Type B pancreatic cell (in vitro differentiated cells): ENCODE data around the gene GLRA3. TPM values are rescaled to one million over a fixed set of nuclear protein-coding genes. Genes with fewer than 3 reads are reported as not detected.

Experiments used
- DNase-seq: peaks from one replicate; pipeline ENCODE4 v3.0.0; 2021; ENCODE audit warnings: mixed read lengths; ENCODE audit not compliant: unreplicated experiment; ENCODE audit errors: extremely low spot score
- H3K27ac Mint-ChIP-seq: 2 replicates; pipeline ENCODE4 v1.8.0; 2021; ENCODE audit warnings: mild to moderate bottlenecking, mixed read lengths
- H3K27me3 Mint-ChIP-seq: 2 replicates; pipeline ENCODE4 v1.8.0; 2021; ENCODE audit warnings: mixed read lengths
- H3K36me3 Mint-ChIP-seq: 2 replicates; pipeline ENCODE4 v1.8.0; 2021; ENCODE audit warnings: mixed read lengths
- H3K4me1 Mint-ChIP-seq: one replicate; pipeline ENCODE4 v1.8.0; 2021; ENCODE audit warnings: mixed read lengths; ENCODE audit not compliant: unreplicated experiment
- H3K4me3 Mint-ChIP-seq: 2 replicates; pipeline ENCODE4 v1.8.0; 2021; ENCODE audit warnings: mild to moderate bottlenecking, mixed read lengths
- H3K9me3 Mint-ChIP-seq: 2 replicates; pipeline ENCODE4 v1.8.0; 2021; ENCODE audit warnings: mixed read lengths
- total RNA-seq: library from RNA; stranded (reverse); gene quantifications from 2 replicates; pipeline ENCODE4 v1.2.1, GENCODE V29; 2021; ENCODE audit warnings: low replicate concordance
- TF ChIP-seq, protein P1 (sequence below): fragments of 200-600 bp; sonication (generic); conservative IDR thresholded peaks from 2 replicates; pipeline ENCODE4 v1.5.0; 2021; ENCODE audit warnings: antibody characterized with exemption, mild to moderate bottlenecking

Gene GLRA3
- total RNA-seq, 1 donor from 2014 or later, result 0.60 TPM

DNA sequence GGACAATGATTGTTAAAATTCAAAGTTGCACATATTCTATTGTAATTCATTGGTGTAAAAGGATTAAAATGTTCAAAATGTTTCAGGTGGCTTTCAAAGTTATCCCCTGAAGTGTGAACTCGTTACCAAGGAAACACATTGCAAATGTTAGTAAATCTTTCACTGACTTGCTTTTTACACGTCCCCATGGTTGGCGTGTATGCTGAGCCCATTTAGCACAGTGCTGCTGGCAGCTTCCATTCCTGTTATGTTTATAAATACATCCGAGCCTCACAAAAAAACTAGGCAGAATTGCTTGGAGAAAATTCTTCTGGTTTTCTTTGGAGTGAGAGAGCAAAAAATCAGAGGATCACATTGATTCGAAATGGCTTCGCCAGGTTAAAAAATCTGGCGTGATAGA lies 200.9 kb downstream of the GLRA3 start:
- no peak overlapping the region for H3K27ac Mint-ChIP-seq
- no peak overlapping the region for H3K4me3 Mint-ChIP-seq
- no peaks in the 10 kb centered on the region for H3K4me1 Mint-ChIP-seq
- no peaks in the 10 kb centered on the region for H3K36me3 Mint-ChIP-seq
- H3K9me3 Mint-ChIP-seq, result no peaks in the 10 kb centered on the region
- TF ChIP-seq, protein P1, sequence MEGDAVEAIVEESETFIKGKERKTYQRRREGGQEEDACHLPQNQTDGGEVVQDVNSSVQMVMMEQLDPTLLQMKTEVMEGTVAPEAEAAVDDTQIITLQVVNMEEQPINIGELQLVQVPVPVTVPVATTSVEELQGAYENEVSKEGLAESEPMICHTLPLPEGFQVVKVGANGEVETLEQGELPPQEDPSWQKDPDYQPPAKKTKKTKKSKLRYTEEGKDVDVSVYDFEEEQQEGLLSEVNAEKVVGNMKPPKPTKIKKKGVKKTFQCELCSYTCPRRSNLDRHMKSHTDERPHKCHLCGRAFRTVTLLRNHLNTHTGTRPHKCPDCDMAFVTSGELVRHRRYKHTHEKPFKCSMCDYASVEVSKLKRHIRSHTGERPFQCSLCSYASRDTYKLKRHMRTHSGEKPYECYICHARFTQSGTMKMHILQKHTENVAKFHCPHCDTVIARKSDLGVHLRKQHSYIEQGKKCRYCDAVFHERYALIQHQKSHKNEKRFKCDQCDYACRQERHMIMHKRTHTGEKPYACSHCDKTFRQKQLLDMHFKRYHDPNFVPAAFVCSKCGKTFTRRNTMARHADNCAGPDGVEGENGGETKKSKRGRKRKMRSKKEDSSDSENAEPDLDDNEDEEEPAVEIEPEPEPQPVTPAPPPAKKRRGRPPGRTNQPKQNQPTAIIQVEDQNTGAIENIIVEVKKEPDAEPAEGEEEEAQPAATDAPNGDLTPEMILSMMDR, result no peak
- H3K27me3 Mint-ChIP-seq, result no peaks in the 10 kb centered on the region
- DNase-seq, result no peak

DNA sequence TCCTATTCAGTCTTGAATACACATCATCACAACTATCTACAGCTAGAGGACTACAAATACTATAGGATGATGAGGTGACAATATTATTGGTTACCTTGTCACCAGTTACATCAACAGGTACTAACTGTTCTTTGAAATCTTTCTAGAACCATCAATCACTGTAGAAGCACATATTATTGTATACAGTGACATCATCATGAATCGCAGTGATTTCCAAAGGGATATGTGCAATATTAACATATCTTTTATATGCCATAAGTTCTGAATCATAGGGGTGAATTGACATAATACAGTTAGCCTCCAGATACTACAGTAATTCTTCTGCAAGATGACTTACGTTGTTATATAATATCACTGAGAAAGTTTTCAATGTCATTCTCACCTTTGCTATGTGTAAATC lies 201.6 kb downstream of the GLRA3 start:
- no peaks in the 10 kb centered on the region for H3K27me3 Mint-ChIP-seq
- no peaks in the 10 kb centered on the region for H3K36me3 Mint-ChIP-seq
- H3K4me3 Mint-ChIP-seq, result no peak overlapping the region
- TF ChIP-seq, protein P1, result no peak
- no peaks in the 10 kb centered on the region for H3K4me1 Mint-ChIP-seq
- H3K9me3 Mint-ChIP-seq, result no peaks in the 10 kb centered on the region
- no peak for DNase-seq
- no peak overlapping the region for H3K27ac Mint-ChIP-seq

DNA sequence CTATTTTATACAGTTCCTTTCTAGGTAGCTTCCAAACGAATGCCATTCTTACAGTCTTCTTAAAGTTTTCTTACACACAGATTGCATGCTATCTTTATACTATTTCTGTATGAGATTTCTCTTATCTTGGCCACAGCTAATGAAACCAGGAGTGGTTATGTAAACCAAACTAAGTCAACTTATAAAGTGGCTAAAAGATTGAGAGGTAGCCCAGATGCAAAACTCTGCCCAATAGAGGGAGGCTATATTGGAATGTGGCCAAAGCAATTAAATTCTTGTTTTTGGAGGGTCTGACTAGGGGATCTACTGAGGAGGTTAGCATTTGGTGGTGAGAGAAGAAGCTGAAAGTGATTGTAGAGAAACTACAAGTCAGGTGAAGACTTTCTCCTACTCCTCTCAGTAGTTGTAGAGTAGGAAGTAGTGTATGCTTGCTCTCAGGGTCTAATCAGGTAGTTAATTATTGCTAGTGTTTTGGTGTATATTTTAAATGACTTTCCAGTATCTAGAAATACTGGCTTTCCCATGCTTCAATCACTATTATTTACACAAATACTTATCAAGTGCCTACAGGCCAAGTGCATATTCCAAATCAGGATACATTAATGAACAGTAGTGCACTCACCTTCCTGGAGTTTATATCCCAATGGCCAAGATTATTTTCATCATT lies 202.6 kb downstream of the GLRA3 start:
- no peak for DNase-seq
- H3K27ac Mint-ChIP-seq, result no peak overlapping the region
- no peaks in the 10 kb centered on the region for H3K4me1 Mint-ChIP-seq
- no peak overlapping the region for H3K4me3 Mint-ChIP-seq
- TF ChIP-seq, protein P1, result no peak
- no peaks in the 10 kb centered on the region for H3K36me3 Mint-ChIP-seq
- H3K9me3 Mint-ChIP-seq, result no peaks in the 10 kb centered on the region
- no peaks in the 10 kb centered on the region for H3K27me3 Mint-ChIP-seq

DNA sequence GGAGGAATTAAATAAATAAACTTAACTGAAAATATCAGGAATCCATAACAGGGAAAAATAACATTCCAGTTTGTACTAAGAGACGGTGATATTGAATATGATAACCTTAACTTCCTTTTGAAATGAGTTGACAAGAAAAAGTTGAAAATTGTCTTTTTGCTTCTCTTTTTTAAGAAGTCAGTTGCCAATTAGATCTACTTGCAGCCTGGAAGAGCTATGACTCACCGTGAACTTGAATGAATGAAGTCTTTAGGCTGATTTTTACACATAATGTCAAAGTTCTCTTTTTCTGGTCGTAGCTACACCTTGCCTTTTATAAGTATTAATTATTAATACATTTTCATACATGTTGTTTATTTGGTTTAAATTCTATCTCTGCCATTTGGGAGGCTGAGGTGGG lies 212.4 kb downstream of the GLRA3 start:
- no peak overlapping the region for H3K27ac Mint-ChIP-seq
- TF ChIP-seq, protein P1, result no peak
- H3K4me1 Mint-ChIP-seq, result no peaks in the 10 kb centered on the region
- no peak overlapping the region for H3K4me3 Mint-ChIP-seq
- H3K27me3 Mint-ChIP-seq, result no peaks in the 10 kb centered on the region
- no peaks in the 10 kb centered on the region for H3K36me3 Mint-ChIP-seq
- H3K9me3 Mint-ChIP-seq, result peaks cover 11% of the 10 kb centered on the region
- DNase-seq, result no peak

DNA sequence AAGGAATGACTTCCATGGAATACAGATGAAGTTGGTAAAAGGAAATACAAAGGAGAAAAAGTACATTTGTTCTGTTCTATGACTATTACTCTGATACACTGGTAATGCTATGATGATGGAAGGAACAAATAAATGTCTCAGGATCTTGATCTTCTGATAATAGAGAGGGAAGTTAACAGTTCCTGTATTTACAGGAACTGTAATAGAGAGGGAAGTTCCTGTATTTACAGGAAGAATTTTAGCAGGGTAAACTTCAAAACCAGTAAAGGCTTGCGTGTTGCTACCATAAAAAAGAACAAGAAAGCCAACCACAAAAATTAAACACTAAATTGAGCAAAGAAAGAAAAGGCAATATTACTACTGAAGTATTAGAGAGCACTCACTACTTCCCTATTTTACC lies 215.1 kb downstream of the GLRA3 start:
- Mint-ChIP-seq H3K9me3 (peaks cover 7% of the 10 kb centered on the region), H3K27ac (no peak overlapping the region), H3K36me3 (no peaks in the 10 kb centered on the region), H3K4me1 (no peaks in the 10 kb centered on the region), H3K4me3 (no peak overlapping the region), H3K27me3 (no peaks in the 10 kb centered on the region)
- no peak for DNase-seq
- TF ChIP-seq, protein P1, result no peak
